OCI-LY7 (cell line): Measurements from ENCODE around the gene PRKAB2.

Source experiments
- CTCF ChIP-seq: fragments of 200-600 bp; sonication (generic); conservative IDR thresholded peaks from 2 replicates; pipeline ENCODE4 v1.5.1; 2014; ENCODE audit warnings: mild to moderate bottlenecking, antibody characterized with exemption, low read length, moderate library complexity, mixed read lengths
- EZH2phosphoT487 ChIP-seq: fragments of 200-600 bp; sonication (generic); IDR thresholded peaks from 2 replicates; pipeline ENCODE4 v1.6.1; 2018; ENCODE audit warnings: low read depth, borderline replicate concordance, mild to moderate bottlenecking, mixed run types, antibody characterized with exemption, low read length, moderate library complexity, mixed read lengths

- TF ChIP-seq CTCF = 0 out of 2 replicates have a peak, but pooled peaks have one; percentile 17
- TF ChIP-seq EZH2phosphoT487 = no peak
Measured at GRCh38 chr1:147156642-147157041, 15.6 kb downstream of the PRKAB2 start.
